Suprapubic skin (tissue), 4 donors: ENCODE results near the gene WBP2NL. TPM values are rescaled to one million over a fixed set of nuclear protein-coding genes. Genes with fewer than 3 reads are reported as not detected.
"Not testable (repeated sequence)": the region's sequence is repeated elsewhere in the genome, so short reads cannot be mapped to it uniquely, and the experiment has no call there.

Experiments used
- DNase-seq, 2 donors: peaks; one replicate each; pipeline ENCODE4 v3.0.0-alpha.2; 2019; ENCODE audit warnings: low spot score in 2 of 2
- H3K27ac ChIP-seq: fragments of 200-600 bp; sonication (generic); one replicate; pipeline ENCODE4 v1.5.1; 2019
- H3K27me3 ChIP-seq: fragments of 200-600 bp; sonication (generic); one replicate; pipeline ENCODE4 v1.5.1; 2019
- H3K36me3 ChIP-seq: fragments of 200-600 bp; sonication (generic); one replicate; pipeline ENCODE4 v1.5.1; 2019
- H3K4me1 ChIP-seq: fragments of 200-600 bp; sonication (generic); one replicate; pipeline ENCODE4 v1.5.1; 2019
- H3K4me3 ChIP-seq: fragments of 200-600 bp; sonication (generic); one replicate; pipeline ENCODE4 v1.5.1; 2019; ENCODE audit warnings: mild to moderate bottlenecking
- H3K9me3 ChIP-seq: fragments of 200-600 bp; sonication (generic); one replicate; pipeline ENCODE4 v1.5.1; 2019
- CTCF ChIP-seq, 2 donors: fragments of 200-600 bp in 1 of 2; fragments of 450-650 bp in 1 of 2; sonication (generic) in 1 of 2; IDR thresholded peaks; one replicate each; pipeline ENCODE4 v1.5.1; 2016 to 2019; ENCODE audit warnings: antibody characterized with exemption in 2 of 2, mild to moderate bottlenecking in 1 of 2, moderate library complexity in 1 of 2
- EP300 ChIP-seq: sonication (generic); formaldehyde crosslinking; IDR thresholded peaks from one replicate; pipeline ENCODE4 v1.6.1; 2017; ENCODE audit warnings: antibody characterized with exemption
- POLR2A ChIP-seq, 2 donors: fragments of 450-650 bp; IDR thresholded peaks; one replicate each; pipeline ENCODE4 v1.6.1; 2017; ENCODE audit warnings: antibody characterized with exemption in 2 of 2, mild to moderate bottlenecking in 2 of 2, moderate library complexity in 2 of 2
- POLR2AphosphoS5 ChIP-seq, 3 donors: sonication (generic); formaldehyde crosslinking; IDR thresholded peaks; one replicate each; pipeline ENCODE4 v1.6.1; 2017; ENCODE audit warnings: antibody characterized with exemption in 3 of 3
- WGBS: methylation state at CpG from one replicate; pipeline ENCODE4 v1.1.5; 2018; 5-methylcytosine and 5-hydroxymethylcytosine counted together
- total RNA-seq, 4 donors: library from RNA; depleted of rRNA; stranded (reverse); fragments of >200 nt; gene quantifications; one replicate each; pipeline ENCODE4 v1.1.0, GENCODE V29; 2016

The WBP2NL gene
- total RNA-seq, 4 donors from 2014 or later: 0.76 to 9.6 (median 5.4) TPM

- no peaks in the 10 kb centered on the region for H3K9me3 ChIP-seq
- DNase-seq: peak; percentile 98 to 99
- peak in 2 of 3 donors; percentile 26 to 84 for TF ChIP-seq POLR2AphosphoS5 (IDR thresholded peaks at IDR 0.05)
- peak in 1 of 2 donors; percentile 45 for TF ChIP-seq POLR2A (IDR thresholded peaks at IDR 0.05)
- TF ChIP-seq EP300: no peak
- no peaks in the 10 kb centered on the region for H3K27me3 ChIP-seq
- H3K27ac ChIP-seq: peak within 1 kb of the TSS; percentile 84
- 1% methylated on average over 38 of the region's 56 CpGs for WGBS
- H3K4me1 ChIP-seq: peaks cover 42% of the 10 kb centered on the region
- H3K4me3 ChIP-seq: peak within 1 kb of the TSS; percentile 68
- H3K36me3 ChIP-seq: peaks cover 27% of the 10 kb centered on the region
Observed at GRCh38 chr22:42070517-42071422, 72.2 kb downstream of the WBP2NL start, which contains the start of gene NAGA. Gene NAGA, minus strand, starts transcription at chr22:42070812. Its CDS starts 515 bp downstream, at chr22:42070297.

- Histone ChIP-seq H3K27ac (peak overlapping the region; percentile 84), H3K4me1 (peaks cover 42% of the 10 kb centered on the region), H3K36me3 (peaks cover 19% of the 10 kb centered on the region), H3K4me3 (peak overlapping the region; percentile 68)
- 58% methylated on average over 7 of the region's 7 CpGs for WGBS
- H3K27me3 ChIP-seq, H3K9me3 ChIP-seq: not testable (repeated sequence)
- peak in 1 of 2 donors; percentile 35 for DNase-seq
Observed at GRCh38 chr22:42071508-42071907, 72.9 kb downstream of the WBP2NL start.

- no peak for TF ChIP-seq EP300
- no peak for TF ChIP-seq CTCF (IDR thresholded peaks at IDR 0.05)
- no peak for TF ChIP-seq POLR2AphosphoS5 (IDR thresholded peaks at IDR 0.05)
- TF ChIP-seq POLR2A (IDR thresholded peaks at IDR 0.05): no peak
- no peaks in the 10 kb centered on the region for H3K9me3 ChIP-seq
- peaks cover 14% of the 10 kb centered on the region for H3K36me3 ChIP-seq
- H3K27me3 ChIP-seq: no peaks in the 10 kb centered on the region
- no peak overlapping the region for H3K4me3 ChIP-seq
- peak in 1 of 2 donors; percentile 60 for DNase-seq
- H3K27ac ChIP-seq: no peak overlapping the region
- H3K4me1 ChIP-seq: peaks cover 46% of the 10 kb centered on the region
- WGBS: 87% methylated on average over 8 of the region's 8 CpGs
Observed at GRCh38 chr22:42072606-42073330, 74.2 kb downstream of the WBP2NL start.

GRCh38 chr22:42073621-42074041, 75.0 kb downstream of the WBP2NL start:
- TF ChIP-seq POLR2A (IDR thresholded peaks at IDR 0.05): no peak
- no peak for TF ChIP-seq POLR2AphosphoS5 (IDR thresholded peaks at IDR 0.05)
- no peak for TF ChIP-seq CTCF (IDR thresholded peaks at IDR 0.05)
- TF ChIP-seq EP300: no peak
- Histone ChIP-seq H3K36me3 (peaks cover 9% of the 10 kb centered on the region), H3K9me3 (no peaks in the 10 kb centered on the region), H3K27ac (peak overlapping the region; percentile 87), H3K27me3 (no peaks in the 10 kb centered on the region), H3K4me3 (peak overlapping the region; percentile 69), H3K4me1 (peaks cover 54% of the 10 kb centered on the region)
- peak in 1 of 2 donors; percentile 76 for DNase-seq
- WGBS: 65% methylated on average over 14 of the region's 14 CpGs

GRCh38 chr22:42074132-42074811, 75.7 kb downstream of the WBP2NL start, which contains the start of gene PHETA2:
Gene PHETA2, plus strand, starts transcription at chr22:42074248. Its CDS starts 3,046 bp downstream, at chr22:42077294.
- TF ChIP-seq POLR2AphosphoS5 (IDR thresholded peaks at IDR 0.05) (no peak), CTCF (IDR thresholded peaks at IDR 0.05) (peak; percentile 30 to 41), EP300 (no peak), POLR2A (IDR thresholded peaks at IDR 0.05) (no peak)
- H3K9me3 ChIP-seq: no peaks in the 10 kb centered on the region
- WGBS: under 1% methylated on average over 37 of the region's 55 CpGs
- H3K4me3 ChIP-seq: peak within 1 kb of the TSS; percentile 69
- peaks cover 61% of the 10 kb centered on the region for H3K4me1 ChIP-seq
- peak within 1 kb of the TSS; percentile 87 for H3K27ac ChIP-seq
- H3K27me3 ChIP-seq: no peaks in the 10 kb centered on the region
- peak; percentile 80 to 82 for DNase-seq
- H3K36me3 ChIP-seq: peaks cover 9% of the 10 kb centered on the region
